SK-N-SH treated with all-trans-retinoic acid at 6 μM for 48 hours (cell line): ENCODE measurements around the gene FNDC11.

Source experiments
- ATAC-seq: fragments of 200-7000 bp; cut with Tn5 transposase; 3 replicates; pipeline ENCODE4 v1.9.1; 2020; ENCODE audit warnings: mild to moderate bottlenecking, moderate library complexity
- ARNTL ChIP-seq: fragments of 450-650 bp; formaldehyde crosslinking; IDR thresholded peaks from 2 replicates; pipeline ENCODE4 v1.5.0; 2020; ENCODE audit warnings: low read depth, mild to moderate bottlenecking, moderate library complexity, borderline replicate concordance
- BACH2 ChIP-seq: fragments of 250-450 bp; sonication (Bioruptor Pico); IDR thresholded peaks from 2 replicates; pipeline ENCODE4 v1.9.0; 2021; ENCODE audit warnings: mild to moderate bottlenecking, borderline replicate concordance
- CSDC2 ChIP-seq: fragments of 250-450 bp; sonication (Bioruptor Pico); IDR thresholded peaks from 2 replicates; pipeline ENCODE4 v1.5.0; 2020; ENCODE audit warnings: mild to moderate bottlenecking, moderate library complexity
- ESRRG ChIP-seq: fragments of 250-450 bp; sonication (Bioruptor Pico); IDR thresholded peaks from 2 replicates; pipeline ENCODE4 v1.6.1; 2021; ENCODE audit warnings: mild to moderate bottlenecking
- GLIS3 ChIP-seq: fragments of 250-450 bp; sonication (Bioruptor Pico); IDR thresholded peaks from 2 replicates; pipeline ENCODE4 v1.5.0; 2020; ENCODE audit warnings: mild to moderate bottlenecking, moderate library complexity
- ISL1 ChIP-seq: fragments of 250-450 bp; sonication (Bioruptor Pico); IDR thresholded peaks from 2 replicates; pipeline ENCODE4 v2.1.2; 2022; ENCODE audit warnings: mild to moderate bottlenecking, moderate library complexity
- OSR1 ChIP-seq: fragments of 250-450 bp; sonication (Bioruptor Pico); IDR thresholded peaks from 2 replicates; pipeline ENCODE4 v1.8.0; 2022; ENCODE audit warnings: moderate library complexity, mild to moderate bottlenecking, inconsistent platforms
- RARB ChIP-seq: fragments of 250-450 bp; sonication (Bioruptor Pico); IDR thresholded peaks from 2 replicates; pipeline ENCODE4 v1.8.0; 2021; ENCODE audit warnings: mild to moderate bottlenecking, moderate library complexity
- SNAI2 ChIP-seq: fragments of 250-450 bp; sonication (Bioruptor Pico); IDR thresholded peaks from 2 replicates; pipeline ENCODE4 v1.5.0; 2020; ENCODE audit warnings: mild to moderate bottlenecking, moderate library complexity
- TCF4 ChIP-seq: fragments of 250-450 bp; sonication (Bioruptor Pico); IDR thresholded peaks from 2 replicates; pipeline ENCODE4 v1.8.0; 2021; ENCODE audit warnings: mild to moderate bottlenecking, moderate library complexity, borderline replicate concordance
- TOX ChIP-seq: fragments of 250-450 bp; sonication (Bioruptor Pico); IDR thresholded peaks from 2 replicates; pipeline ENCODE4 v1.8.0; 2021; ENCODE audit warnings: mild to moderate bottlenecking, moderate library complexity, borderline replicate concordance
- ZC3H10 ChIP-seq: fragments of 250-450 bp; sonication (Bioruptor Pico); IDR thresholded peaks from 2 replicates; pipeline ENCODE4 v1.5.1; 2021; ENCODE audit warnings: mild to moderate bottlenecking, moderate library complexity
- ZFP3 ChIP-seq: fragments of 250-450 bp; sonication (Bioruptor Pico); IDR thresholded peaks from 2 replicates; pipeline ENCODE4 v1.5.0; 2020; ENCODE audit warnings: mild to moderate bottlenecking, moderate library complexity
- ZFP30 ChIP-seq: fragments of 450-650 bp; formaldehyde crosslinking; IDR thresholded peaks from 2 replicates; pipeline ENCODE4 v1.5.0; 2022; ENCODE audit warnings: mild to moderate bottlenecking, moderate library complexity
- ZNF565 ChIP-seq: fragments of 450-650 bp; formaldehyde crosslinking; conservative IDR thresholded peaks from 2 replicates; pipeline ENCODE4 v1.5.0; 2020; ENCODE audit warnings: low read depth, mild to moderate bottlenecking, moderate library complexity
- ZNF8 ChIP-seq: fragments of 450-650 bp; formaldehyde crosslinking; IDR thresholded peaks from 2 replicates; pipeline ENCODE4 v1.5.0; 2020; ENCODE audit warnings: mild to moderate bottlenecking, moderate library complexity
- TF ChIP-seq, protein P1 (sequence below): fragments of 250-450 bp; sonication (Bioruptor Pico); IDR thresholded peaks from 2 replicates; pipeline ENCODE4 v1.5.1; 2020; ENCODE audit warnings: low read depth, mild to moderate bottlenecking, moderate library complexity
- TF ChIP-seq, protein P2 (sequence below): fragments of 250-450 bp; sonication (Bioruptor Pico); IDR thresholded peaks from 2 replicates; pipeline ENCODE4 v1.8.0; 2020; ENCODE audit warnings: mild to moderate bottlenecking, moderate library complexity, borderline replicate concordance
- TF ChIP-seq, protein P3 (sequence below): fragments of 250-450 bp; sonication (Bioruptor Pico); IDR thresholded peaks from 2 replicates; pipeline ENCODE4 v1.5.1; 2021; ENCODE audit warnings: mild to moderate bottlenecking, moderate library complexity
- TF ChIP-seq, protein P4 (sequence below): fragments of 250-450 bp; sonication (Bioruptor Pico); IDR thresholded peaks from 2 replicates; pipeline ENCODE4 v1.8.0; 2021; ENCODE audit warnings: low read depth, mild to moderate bottlenecking, moderate library complexity, borderline replicate concordance

The FNDC11 gene

GRCh38 chr20:63555661-63556381 is 1.9 kb downstream of the FNDC11 start (continued):
- TF ChIP-seq, protein P1, sequence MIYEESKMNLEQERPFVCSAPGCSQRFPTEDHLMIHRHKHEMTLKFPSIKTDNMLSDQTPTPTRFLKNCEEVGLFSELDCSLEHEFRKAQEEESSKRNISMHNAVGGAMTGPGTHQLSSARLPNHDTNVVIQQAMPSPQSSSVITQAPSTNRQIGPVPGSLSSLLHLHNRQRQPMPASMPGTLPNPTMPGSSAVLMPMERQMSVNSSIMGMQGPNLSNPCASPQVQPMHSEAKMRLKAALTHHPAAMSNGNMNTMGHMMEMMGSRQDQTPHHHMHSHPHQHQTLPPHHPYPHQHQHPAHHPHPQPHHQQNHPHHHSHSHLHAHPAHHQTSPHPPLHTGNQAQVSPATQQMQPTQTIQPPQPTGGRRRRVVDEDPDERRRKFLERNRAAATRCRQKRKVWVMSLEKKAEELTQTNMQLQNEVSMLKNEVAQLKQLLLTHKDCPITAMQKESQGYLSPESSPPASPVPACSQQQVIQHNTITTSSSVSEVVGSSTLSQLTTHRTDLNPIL (CRISPR knock-in tag), result no peak
- TF ChIP-seq, protein P2, sequence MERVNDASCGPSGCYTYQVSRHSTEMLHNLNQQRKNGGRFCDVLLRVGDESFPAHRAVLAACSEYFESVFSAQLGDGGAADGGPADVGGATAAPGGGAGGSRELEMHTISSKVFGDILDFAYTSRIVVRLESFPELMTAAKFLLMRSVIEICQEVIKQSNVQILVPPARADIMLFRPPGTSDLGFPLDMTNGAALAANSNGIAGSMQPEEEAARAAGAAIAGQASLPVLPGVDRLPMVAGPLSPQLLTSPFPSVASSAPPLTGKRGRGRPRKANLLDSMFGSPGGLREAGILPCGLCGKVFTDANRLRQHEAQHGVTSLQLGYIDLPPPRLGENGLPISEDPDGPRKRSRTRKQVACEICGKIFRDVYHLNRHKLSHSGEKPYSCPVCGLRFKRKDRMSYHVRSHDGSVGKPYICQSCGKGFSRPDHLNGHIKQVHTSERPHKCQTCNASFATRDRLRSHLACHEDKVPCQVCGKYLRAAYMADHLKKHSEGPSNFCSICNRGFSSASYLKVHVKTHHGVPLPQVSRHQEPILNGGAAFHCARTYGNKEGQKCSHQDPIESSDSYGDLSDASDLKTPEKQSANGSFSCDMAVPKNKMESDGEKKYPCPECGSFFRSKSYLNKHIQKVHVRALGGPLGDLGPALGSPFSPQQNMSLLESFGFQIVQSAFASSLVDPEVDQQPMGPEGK (CRISPR knock-in tag), result no peak
- TF ChIP-seq, all 23 proteins: peak for 0

- no peak for ATAC-seq
- TF ChIP-seq, protein P3, sequence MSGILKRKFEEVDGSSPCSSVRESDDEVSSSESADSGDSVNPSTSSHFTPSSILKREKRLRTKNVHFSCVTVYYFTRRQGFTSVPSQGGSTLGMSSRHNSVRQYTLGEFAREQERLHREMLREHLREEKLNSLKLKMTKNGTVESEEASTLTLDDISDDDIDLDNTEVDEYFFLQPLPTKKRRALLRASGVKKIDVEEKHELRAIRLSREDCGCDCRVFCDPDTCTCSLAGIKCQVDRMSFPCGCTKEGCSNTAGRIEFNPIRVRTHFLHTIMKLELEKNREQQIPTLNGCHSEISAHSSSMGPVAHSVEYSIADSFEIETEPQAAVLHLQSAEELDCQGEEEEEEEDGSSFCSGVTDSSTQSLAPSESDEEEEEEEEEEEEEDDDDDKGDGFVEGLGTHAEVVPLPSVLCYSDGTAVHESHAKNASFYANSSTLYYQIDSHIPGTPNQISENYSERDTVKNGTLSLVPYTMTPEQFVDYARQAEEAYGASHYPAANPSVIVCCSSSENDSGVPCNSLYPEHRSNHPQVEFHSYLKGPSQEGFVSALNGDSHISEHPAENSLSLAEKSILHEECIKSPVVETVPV, result no peak
- TF ChIP-seq GLIS3 (CRISPR knock-in tag) (no peak), CSDC2 (CRISPR knock-in tag) (no peak), ZFP3 (CRISPR knock-in tag) (no peak), ZNF8 (CRISPR knock-in tag) (no peak), OSR1 (CRISPR knock-in tag) (no peak), BACH2 (no peak), ZFP30 (CRISPR knock-in tag) (no peak), ZNF565 (CRISPR knock-in tag) (no peak), RARB (no peak), ARNTL (CRISPR knock-in tag) (no peak), ESRRG (CRISPR knock-in tag) (no peak), TOX (CRISPR knock-in tag) (no peak), TCF4 (CRISPR knock-in tag) (no peak), SNAI2 (CRISPR knock-in tag) (no peak)
- TF ChIP-seq, protein P4, sequence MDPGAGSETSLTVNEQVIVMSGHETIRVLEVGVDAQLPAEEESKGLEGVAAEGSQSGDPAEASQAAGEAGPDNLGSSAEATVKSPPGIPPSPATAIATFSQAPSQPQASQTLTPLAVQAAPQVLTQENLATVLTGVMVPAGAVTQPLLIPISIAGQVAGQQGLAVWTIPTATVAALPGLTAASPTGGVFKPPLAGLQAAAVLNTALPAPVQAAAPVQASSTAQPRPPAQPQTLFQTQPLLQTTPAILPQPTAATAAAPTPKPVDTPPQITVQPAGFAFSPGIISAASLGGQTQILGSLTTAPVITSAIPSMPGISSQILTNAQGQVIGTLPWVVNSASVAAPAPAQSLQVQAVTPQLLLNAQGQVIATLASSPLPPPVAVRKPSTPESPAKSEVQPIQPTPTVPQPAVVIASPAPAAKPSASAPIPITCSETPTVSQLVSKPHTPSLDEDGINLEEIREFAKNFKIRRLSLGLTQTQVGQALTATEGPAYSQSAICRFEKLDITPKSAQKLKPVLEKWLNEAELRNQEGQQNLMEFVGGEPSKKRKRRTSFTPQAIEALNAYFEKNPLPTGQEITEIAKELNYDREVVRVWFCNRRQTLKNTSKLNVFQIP (CRISPR knock-in tag), result no peak
- TF ChIP-seq, protein P2 (CRISPR knock-in tag), result no peak
These were observed 3.0 kb downstream of the FNDC11 start for GRCh38 chr20:63556873-63557478.

- ATAC-seq, result no peak
- TF ChIP-seq, protein P3, result no peak
- TF ChIP-seq SNAI2 (CRISPR knock-in tag), result no peak
- TF ChIP-seq, protein P2 (CRISPR knock-in tag), result no peak
- TF ChIP-seq ZFP3 (CRISPR knock-in tag), result no peak
- no peak for TF ChIP-seq ZC3H10 (CRISPR knock-in tag)
- TF ChIP-seq ISL1 (CRISPR knock-in tag), result no peak
- TF ChIP-seq, protein P1 (CRISPR knock-in tag), result no peak
- no peak for TF ChIP-seq TOX (CRISPR knock-in tag)
- TF ChIP-seq RARB, result no peak
- TF ChIP-seq, protein P4 (CRISPR knock-in tag), result no peak
- no peak for TF ChIP-seq TCF4 (CRISPR knock-in tag)
These were observed 3.5 kb downstream of the FNDC11 start for GRCh38 chr20:63557481-63557891.
